ENCODE results near the gene NPHS2.

NPHS2 gene

DNA sequence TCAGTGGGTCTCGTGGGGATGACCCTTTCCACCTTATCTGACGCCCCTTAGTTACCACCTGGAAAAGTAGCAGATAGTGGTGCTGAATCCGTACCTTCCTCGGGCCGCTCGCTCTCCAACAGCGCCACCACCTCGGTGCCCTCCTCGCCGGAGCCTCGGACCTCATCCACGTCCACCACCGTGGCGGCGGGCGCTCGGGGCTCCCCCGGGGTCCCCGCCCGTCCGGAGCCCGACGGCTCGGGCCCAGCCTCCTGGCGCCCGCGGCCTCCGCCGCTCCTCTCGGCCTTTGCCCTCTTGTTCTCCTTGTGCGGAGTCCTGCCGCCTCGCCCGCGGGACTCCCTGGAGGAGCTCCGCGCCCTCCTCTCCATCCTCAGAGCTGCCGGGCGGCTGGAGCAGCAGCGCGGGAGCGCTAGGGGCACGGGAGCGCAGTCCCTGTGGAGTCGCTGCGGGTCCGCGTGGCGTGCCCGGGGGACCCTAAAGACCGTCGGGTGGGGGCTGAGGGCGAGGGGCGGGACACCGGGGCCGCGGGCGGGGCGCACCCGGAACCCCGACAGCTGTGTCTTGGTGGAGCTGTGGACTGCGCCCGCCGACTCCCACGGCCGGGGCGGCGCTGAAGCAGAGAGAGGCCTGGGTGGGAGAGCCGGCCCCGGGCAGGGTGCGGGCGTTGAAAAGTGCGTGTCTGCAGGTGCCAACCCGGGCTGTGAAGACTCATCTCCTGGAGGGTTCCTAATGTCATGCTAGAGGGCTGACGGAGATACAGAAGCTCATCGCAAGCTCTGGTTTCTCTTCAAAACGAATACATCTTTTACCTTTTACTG is at the start of gene NPHS2:
TSS of gene NPHS2 (minus strand) at position 452 of the 818 bp plus-strand sequence. CDS start at position 368, 84 bp downstream.
- DNase-seq (ENCODE audit: low spot score) = no peak

DNA sequence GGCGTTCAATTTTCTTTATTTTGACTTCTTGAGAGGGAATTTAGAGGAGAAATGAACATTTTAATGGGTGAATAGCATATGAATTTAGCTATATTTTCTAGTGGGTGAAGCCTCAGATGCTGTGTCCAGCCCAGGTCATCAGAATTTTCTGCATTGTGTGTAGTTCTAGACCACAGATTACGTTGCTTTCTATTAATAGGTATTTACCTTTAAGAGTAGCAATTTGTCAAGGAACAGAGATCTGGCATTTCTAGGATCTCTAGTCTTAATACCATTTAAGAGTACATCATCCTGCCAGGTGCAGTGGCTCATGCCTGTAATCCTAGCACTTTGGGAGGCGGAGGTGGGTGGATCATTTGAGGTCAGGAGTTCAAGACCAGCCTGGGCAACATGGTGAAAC is 36.6 kb upstream of the NPHS2 start:
- DNase-seq (ENCODE audit: low spot score) = no peak

DNA sequence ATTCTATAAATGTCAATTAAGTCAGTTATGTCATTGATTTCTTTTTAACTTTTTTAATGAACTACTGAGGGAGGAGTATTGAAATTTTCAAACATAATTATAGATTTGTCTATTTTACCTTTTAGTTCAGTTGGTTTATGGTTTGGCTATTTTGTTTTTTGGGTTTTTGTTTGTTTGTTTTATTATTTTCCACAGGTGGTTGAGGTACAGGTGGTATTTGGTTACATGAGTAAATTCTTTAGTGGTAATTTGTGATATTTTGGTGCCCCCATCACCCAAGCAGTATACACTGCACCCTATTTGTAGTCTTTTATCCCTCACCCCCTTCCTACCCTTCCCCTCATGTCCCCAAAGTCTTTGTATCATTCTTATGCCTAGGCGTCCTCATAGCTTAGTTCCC is 25.3 kb upstream of the NPHS2 start:
- no peak for DNase-seq (ENCODE audit: low spot score)

GRCh38 chr1:179599623-179600249 is 24.0 kb upstream of the NPHS2 start:
- peak; percentile 19 for DNase-seq (ENCODE audit: low spot score)

DNA sequence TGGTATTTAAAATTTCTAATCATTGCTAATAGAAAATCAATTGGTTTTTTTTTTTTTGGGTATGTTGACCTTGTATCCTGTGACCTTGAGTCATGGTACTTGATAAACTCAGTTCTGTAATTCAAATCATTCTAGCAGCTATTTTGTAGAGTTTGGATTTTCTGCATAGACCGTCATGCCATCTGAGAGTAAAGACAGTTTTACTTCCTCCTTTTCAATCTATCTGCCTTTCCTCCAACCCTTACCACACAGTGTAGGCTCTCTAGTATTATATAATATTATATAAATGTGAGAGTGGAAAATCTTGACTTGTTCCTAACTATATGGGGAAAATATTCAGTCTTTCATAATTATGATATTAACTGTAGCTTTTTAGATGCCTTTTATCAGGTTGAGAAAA is 22.9 kb upstream of the NPHS2 start:
- no peak for DNase-seq (ENCODE audit: low spot score)

- no peak for DNase-seq (ENCODE audit: low spot score)
Measured at GRCh38 chr1:179591592-179592580, 16.1 kb upstream of the NPHS2 start, which contains the start of gene TDRD5. TDRD5 (plus strand) TSS chr1:179591832; CDS start chr1:179592616, 784 bp downstream.

- DNase-seq (ENCODE audit: low spot score) = no peak
Measured at GRCh38 chr1:179591253-179591591, 15.5 kb upstream of the NPHS2 start.

- DNase-seq (ENCODE audit: low spot score) = no peak
Measured at GRCh38 chr1:179590671-179591070, 14.9 kb upstream of the NPHS2 start.

DNA sequence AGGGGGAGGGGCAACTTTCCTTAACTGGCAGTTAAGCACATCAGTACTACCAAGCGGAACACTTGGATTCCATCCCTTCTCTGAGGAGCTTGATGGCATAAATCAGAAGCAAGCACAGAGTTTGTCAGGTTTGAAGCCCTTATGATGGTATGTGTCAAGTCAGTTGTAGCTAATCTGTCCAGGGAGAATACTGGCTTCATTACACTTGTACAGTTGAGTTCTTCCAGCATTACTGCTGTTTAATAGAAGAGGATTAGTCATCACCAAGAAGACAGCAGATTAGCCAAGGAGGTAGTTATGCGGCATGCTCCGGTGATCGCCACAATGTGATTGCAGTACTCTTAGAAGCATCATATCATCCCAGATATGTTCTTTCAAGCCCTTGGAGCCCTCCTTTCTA is 13.8 kb upstream of the NPHS2 start:
- DNase-seq (ENCODE audit: low spot score) = no peak

DNA sequence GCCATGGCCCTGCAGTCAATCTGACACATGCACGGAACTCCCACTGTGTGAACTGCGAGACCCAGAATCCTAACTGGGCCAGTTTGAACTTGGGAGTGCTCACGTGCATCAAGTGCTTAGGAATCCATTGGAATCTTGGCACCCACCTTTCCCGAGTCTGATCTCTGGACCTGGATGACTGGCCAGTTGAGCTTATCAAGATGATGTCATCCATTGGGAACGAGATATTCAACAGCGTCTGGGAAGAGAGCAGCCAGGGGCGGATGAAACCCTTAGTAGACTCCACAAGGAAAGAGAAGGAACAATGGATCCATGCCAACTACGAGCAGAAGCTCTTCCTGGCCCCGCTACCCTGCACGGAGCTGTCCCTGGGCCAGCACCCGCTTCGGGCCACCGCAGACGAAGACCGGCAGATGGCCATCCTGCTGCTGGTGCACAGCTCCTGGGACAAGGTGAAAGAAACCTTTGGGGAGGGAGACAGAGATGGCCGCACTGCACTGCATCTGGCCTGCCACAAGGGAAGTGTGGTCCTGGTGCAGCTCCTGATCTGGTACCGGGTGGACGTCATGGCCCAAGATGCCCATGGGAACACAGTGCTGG is 12.8 kb upstream of the NPHS2 start:
- no peak for DNase-seq (ENCODE audit: low spot score)

DNA sequence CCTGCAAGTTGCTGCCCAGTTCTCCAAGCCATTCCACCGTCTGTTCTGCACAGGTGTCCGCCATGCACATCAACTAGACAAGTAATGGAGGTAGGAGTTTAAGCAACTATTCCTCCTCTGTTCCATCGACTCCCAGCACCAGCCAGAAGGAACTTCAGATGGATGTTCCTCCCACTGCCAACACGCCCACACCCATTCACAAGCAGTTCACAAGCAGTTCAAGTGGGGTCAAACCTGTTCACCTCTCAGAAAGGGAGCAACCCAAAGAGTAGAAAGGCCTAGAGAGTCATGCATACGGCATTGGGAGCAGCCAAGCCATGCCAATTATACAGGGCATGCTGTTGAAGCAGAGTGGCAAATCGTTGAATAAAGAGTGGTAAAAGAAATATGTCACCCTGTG is 11.6 kb upstream of the NPHS2 start:
- no peak for DNase-seq (ENCODE audit: low spot score)

- DNase-seq (ENCODE audit: low spot score) = peak; percentile 5
Measured at GRCh38 chr1:179586107-179586823, 10.5 kb upstream of the NPHS2 start.

DNA sequence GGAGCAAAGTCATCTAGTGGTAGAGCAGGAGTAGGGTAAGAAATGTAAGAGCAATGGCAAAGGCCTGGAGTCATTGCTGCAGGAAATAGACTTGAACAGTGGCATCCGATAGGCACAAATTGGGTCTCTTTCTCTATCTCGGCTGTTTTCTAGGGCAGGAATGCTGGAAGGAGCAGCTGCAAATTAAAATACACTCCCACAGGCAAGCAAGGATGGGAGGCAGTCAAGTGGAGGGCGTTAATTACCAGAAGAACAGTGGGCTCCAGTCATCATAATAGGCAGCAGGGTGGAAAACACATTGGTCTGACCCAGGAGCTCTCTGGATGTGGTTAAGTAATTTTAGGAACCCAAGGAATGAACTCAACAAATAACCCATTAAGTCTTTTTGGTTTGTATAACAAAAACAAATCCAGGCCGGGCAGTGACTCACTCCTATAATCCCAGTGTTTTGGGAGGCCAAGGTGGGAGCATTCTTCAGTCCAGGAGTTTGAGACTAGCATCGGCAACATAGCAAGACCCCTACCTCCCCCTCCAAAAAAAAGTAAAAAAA is 8.1 kb upstream of the NPHS2 start:
- no peak for DNase-seq (ENCODE audit: low spot score)

- DNase-seq (ENCODE audit: low spot score) = no peak
Measured at GRCh38 chr1:179576509-179576908, 761 bp upstream of the NPHS2 start.

- no peak for DNase-seq (ENCODE audit: low spot score)
Measured at GRCh38 chr1:179558078-179558477, 17.7 kb downstream of the NPHS2 start.

GRCh38 chr1:179554427-179554826 is 21.3 kb downstream of the NPHS2 start:
- no peak for DNase-seq (ENCODE audit: low spot score)

DNA sequence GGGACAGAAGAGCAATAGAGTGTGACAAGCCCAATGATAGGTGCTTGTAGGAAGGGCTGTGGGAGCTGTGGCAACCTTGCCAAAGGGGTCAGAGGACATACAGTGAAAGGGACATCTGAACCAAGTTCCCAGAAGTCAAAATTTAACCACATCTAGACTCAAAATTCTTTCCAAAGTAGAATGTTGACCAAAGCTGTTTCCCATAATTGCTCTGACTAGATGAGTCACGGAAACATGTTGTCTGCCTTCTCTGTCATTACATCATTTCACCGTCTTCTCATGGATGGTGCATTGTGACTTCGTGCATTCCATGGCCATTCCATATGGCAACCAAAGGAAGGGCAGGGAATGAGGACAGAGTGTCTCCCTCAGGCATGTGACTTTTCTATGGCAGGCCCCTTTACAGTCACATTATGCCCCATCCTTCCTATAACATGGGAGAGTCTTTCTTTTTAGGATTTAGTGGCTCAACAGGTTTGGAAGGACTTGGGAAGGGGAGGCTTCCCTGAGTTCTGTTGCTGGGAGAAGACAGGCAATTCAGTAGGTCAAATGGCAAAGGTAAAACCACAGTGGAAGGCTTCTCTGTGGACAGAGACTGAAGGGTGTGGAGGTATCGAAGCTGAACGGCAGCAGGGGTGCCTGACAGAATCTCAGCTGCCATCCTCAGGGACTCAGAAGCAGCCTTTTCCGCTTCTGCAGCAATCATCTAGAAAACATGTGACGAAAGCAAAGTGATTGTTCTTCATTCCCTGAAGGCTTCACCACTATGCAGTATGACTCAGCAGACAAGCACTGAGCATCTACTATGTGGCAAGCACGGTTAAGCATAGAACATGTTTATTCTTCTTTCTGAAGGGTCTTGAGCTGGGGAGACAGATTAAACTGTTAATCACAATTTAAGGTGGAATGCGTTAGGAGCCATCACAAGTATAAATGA is 24.7 kb downstream of the NPHS2 start:
- DNase-seq (ENCODE audit: low spot score) = no peak

DNA sequence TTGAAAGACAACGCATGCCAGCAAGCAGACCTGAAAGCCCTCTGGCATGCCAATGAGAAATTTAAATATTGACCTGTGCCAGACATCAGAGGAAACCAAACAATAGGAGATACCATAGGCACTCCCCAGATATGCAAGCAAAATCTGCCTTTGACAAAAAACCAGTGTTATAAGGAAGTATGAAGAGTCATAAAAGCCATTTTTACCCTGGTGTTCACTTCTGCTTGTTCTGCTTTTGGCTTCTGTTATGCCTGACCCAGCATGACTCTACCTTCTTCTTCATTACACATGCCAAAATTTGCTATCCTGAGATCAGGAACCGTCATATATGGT is 26.4 kb downstream of the NPHS2 start:
- DNase-seq (ENCODE audit: low spot score) = no peak

DNA sequence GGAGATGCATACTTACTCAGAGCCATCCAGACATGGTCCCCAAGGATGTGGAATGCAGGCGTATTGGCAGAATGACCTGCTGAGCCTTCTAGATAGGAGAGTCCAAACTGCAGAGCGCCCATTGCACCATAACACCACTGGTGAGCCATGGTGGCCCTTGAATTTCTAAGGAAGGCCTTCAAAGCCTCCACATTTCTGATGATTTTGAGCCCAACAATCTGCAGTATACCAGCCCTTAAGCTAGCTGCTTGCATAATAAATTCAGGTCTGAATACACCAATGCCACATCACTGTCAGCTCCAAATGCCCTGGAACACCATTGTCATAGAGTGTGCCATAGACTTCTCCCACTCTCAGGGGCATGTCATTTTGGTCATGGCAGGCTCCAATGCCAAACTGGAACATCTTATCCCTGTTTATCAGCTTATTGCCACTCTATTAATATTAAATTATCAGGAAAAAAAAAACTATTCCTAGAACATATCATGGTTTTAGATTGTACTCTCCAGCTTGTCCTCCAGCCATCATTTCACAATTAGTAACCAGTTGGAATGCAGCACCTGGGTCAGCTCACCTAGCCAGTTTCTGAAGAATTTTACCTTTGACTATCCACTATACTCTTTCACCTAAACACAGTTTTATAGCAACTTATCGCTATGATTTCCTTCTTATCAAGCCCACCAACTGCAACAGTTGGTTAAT is 26.9 kb downstream of the NPHS2 start:
- no peak for DNase-seq (ENCODE audit: low spot score)

Data from cerebellar cortex (tissue), 1 donor.